Ishikawa (cell line): ENCODE data around the gene PTHLH.

Source experiments
- CEBPB ChIP-seq: IDR thresholded peaks from 2 replicates; pipeline ENCODE4 v1.6.1; 2012
- CREB1 ChIP-seq: IDR thresholded peaks from 2 replicates; pipeline ENCODE4 v1.6.1; 2012; ENCODE audit warnings: low read depth
- EGR1 ChIP-seq: IDR thresholded peaks from 2 replicates; pipeline ENCODE4 v1.6.1; 2012
- EP300 ChIP-seq: IDR thresholded peaks from 2 replicates; pipeline ENCODE4 v1.6.1; 2012; ENCODE audit warnings: borderline replicate concordance
- FOXM1 ChIP-seq: IDR thresholded peaks from 2 replicates; pipeline ENCODE4 v1.6.1; 2012; ENCODE audit warnings: low read depth, borderline replicate concordance
- NFIC ChIP-seq: IDR thresholded peaks from 2 replicates; pipeline ENCODE4 v1.6.1; 2012
- RAD21 ChIP-seq: IDR thresholded peaks from 2 replicates; pipeline ENCODE4 v1.6.1; 2012; ENCODE audit warnings: low read depth
- TAF1 ChIP-seq: IDR thresholded peaks from 2 replicates; pipeline ENCODE4 v1.6.1; 2012; ENCODE audit warnings: low read depth, mild to moderate bottlenecking
- TCF12 ChIP-seq: IDR thresholded peaks from 2 replicates; pipeline ENCODE4 v1.6.1; 2012; ENCODE audit warnings: low read depth
- TEAD4 ChIP-seq: IDR thresholded peaks from 2 replicates; pipeline ENCODE4 v1.6.1; 2012
- YY1 ChIP-seq: IDR thresholded peaks from 2 replicates; pipeline ENCODE4 v1.6.1; 2012; ENCODE audit warnings: low read depth
- ZBTB7A ChIP-seq: IDR thresholded peaks from 2 replicates; pipeline ENCODE4 v1.6.1; 2012; ENCODE audit warnings: low read depth
- TF ChIP-seq, protein P1 (sequence below): IDR thresholded peaks from 2 replicates; pipeline ENCODE4 v1.6.1; 2012
- TF ChIP-seq, protein P2 (sequence below): IDR thresholded peaks from 2 replicates; pipeline ENCODE4 v1.6.1; 2012; ENCODE audit warnings: low read depth, mild to moderate bottlenecking
- TF ChIP-seq, protein P3 (sequence below): IDR thresholded peaks from 2 replicates; pipeline ENCODE4 v1.6.1; 2012

Gene PTHLH

DNA sequence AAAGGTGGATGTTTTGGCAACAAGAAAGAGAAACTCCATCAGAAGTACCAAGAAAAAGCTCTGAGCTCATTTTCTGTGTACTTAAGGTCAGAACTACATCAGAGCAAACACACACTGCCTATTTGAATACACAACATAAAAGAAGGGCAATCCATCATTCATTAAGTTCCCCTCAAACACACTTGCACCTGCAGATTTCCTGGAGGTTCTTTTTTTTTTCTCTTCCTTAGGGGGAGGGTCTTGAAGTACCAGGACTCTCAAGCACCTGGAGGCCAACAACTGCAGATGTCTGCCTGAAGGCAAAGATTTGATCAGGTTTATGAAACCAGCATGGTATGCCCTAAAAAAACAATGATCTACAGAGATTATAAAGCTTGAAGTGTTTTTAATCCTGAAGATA, 26.1 kb upstream of the PTHLH start:
- TF ChIP-seq, protein P1, sequence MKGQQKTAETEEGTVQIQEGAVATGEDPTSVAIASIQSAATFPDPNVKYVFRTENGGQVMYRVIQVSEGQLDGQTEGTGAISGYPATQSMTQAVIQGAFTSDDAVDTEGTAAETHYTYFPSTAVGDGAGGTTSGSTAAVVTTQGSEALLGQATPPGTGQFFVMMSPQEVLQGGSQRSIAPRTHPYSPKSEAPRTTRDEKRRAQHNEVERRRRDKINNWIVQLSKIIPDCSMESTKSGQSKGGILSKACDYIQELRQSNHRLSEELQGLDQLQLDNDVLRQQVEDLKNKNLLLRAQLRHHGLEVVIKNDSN: no peak
- TF ChIP-seq EGR1: no peak
- no peak for TF ChIP-seq RAD21
- no peak for TF ChIP-seq NFIC
- no peak for TF ChIP-seq EP300
- TF ChIP-seq TEAD4: no peak
- TF ChIP-seq ZBTB7A: no peak
- no peak for TF ChIP-seq FOXM1
- no peak for TF ChIP-seq TAF1
- TF ChIP-seq, protein P2, sequence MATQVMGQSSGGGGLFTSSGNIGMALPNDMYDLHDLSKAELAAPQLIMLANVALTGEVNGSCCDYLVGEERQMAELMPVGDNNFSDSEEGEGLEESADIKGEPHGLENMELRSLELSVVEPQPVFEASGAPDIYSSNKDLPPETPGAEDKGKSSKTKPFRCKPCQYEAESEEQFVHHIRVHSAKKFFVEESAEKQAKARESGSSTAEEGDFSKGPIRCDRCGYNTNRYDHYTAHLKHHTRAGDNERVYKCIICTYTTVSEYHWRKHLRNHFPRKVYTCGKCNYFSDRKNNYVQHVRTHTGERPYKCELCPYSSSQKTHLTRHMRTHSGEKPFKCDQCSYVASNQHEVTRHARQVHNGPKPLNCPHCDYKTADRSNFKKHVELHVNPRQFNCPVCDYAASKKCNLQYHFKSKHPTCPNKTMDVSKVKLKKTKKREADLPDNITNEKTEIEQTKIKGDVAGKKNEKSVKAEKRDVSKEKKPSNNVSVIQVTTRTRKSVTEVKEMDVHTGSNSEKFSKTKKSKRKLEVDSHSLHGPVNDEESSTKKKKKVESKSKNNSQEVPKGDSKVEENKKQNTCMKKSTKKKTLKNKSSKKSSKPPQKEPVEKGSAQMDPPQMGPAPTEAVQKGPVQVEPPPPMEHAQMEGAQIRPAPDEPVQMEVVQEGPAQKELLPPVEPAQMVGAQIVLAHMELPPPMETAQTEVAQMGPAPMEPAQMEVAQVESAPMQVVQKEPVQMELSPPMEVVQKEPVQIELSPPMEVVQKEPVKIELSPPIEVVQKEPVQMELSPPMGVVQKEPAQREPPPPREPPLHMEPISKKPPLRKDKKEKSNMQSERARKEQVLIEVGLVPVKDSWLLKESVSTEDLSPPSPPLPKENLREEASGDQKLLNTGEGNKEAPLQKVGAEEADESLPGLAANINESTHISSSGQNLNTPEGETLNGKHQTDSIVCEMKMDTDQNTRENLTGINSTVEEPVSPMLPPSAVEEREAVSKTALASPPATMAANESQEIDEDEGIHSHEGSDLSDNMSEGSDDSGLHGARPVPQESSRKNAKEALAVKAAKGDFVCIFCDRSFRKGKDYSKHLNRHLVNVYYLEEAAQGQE: no peak
- TF ChIP-seq CEBPB: no peak

DNA sequence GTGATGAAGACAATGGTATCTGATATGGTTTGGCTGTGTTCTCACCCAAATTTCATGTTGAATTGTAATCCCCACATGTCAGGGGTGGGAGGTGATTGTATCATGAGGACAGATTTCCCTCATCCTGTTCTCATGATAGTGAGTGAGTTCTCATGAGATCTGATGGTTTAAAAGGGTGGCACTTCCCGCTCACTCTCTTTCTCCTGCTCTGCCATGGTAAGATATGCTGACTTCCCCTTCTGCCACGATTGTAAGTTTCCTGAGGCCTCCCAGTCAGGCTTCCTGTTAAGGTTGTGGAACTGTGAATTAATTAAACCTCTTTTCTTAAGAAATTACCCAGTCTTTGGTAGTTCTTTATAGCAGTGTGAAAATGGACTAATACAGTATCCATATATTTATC, 25.6 kb upstream of the PTHLH start:
- TF ChIP-seq NFIC (no peak), EGR1 (no peak), TCF12 (no peak), TAF1 (no peak)
- TF ChIP-seq, protein P3, sequence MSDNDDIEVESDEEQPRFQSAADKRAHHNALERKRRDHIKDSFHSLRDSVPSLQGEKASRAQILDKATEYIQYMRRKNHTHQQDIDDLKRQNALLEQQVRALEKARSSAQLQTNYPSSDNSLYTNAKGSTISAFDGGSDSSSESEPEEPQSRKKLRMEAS: no peak

DNA sequence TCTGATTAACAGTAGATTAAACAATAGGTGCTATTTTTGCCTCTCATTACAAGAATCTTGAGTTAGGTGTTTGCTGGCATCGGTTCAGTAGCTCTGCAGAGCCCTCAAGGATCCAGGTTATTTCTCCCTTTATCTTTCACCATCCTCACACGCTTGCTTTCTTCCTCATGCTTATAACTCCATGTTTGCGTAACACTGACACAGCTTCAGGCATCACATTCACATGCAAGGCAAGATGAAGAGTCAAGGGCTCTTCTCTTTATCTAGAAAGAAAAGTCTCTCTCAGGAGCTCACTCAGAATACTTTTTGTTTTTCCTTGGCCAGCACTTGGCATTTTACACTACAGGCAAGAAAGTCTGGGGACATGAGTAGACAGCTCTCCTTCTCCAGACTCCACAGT, 24.2 kb upstream of the PTHLH start:
- TF ChIP-seq CREB1: no peak
- TF ChIP-seq RAD21: no peak
- no peak for TF ChIP-seq ZBTB7A
- no peak for TF ChIP-seq FOXM1
- TF ChIP-seq NFIC: no peak
- TF ChIP-seq EGR1: no peak
- TF ChIP-seq, protein P1: no peak
- TF ChIP-seq TAF1: no peak
- TF ChIP-seq CEBPB: no peak
- TF ChIP-seq, protein P3: no peak
- TF ChIP-seq YY1: no peak
- no peak for TF ChIP-seq TEAD4
- no peak for TF ChIP-seq EP300
- TF ChIP-seq TCF12: no peak
- TF ChIP-seq, protein P2: no peak

DNA sequence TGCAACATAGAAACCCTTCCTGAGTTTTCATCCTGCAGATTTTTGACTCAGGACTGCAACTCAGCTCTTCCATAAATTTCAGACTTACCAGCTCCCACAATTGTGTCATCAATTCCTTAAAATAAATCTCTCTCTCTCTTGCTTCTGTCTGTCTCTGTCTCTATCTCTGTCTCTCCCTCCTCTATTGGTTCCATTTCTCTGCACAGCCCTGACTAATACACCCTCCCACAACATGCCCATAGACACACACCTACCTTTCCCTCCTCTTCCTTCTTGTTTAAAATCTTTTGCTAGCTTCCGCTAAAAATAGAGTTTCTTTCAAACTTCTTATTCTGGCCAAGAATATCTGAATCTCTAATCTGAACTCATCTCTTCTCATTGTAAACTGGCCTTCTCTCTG, 22.9 kb upstream of the PTHLH start:
- no peak for TF ChIP-seq YY1
- no peak for TF ChIP-seq EP300
- TF ChIP-seq, protein P2: no peak
- no peak for TF ChIP-seq ZBTB7A

DNA sequence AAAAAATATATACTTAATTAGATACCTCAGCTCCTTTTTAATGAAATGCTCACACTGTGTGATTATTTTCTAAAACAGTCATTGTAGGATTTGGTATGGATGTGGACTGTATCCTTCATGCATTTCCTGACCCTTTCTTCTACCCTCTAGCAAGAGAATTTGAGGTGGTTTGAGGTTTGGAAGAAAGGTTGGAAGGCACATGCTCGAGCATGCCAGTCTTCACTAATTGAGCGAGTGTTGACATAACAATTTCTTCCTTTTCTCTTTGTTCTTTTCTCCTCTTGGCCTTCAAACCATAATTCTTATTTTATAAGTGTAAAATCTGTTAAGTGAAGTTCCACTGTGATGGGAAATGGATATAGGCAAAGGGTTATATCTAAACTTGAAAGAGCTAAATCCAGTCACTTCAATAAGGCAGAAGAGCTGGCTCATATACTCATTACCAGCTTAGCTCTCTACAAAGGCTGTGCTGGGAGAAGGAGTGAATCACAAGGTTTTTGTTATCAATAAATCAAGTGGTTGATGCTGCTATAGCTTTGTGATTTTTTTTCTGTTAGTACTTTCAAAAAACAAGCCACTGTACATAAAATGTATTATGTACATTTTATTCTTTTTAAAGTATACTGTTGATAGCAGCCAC, 16.2 kb upstream of the PTHLH start:
- TF ChIP-seq, protein P2: no peak
- no peak for TF ChIP-seq CREB1
- TF ChIP-seq TEAD4: no peak
- TF ChIP-seq YY1: no peak
- no peak for TF ChIP-seq CEBPB
- TF ChIP-seq, protein P3: no peak
- no peak for TF ChIP-seq TCF12
- no peak for TF ChIP-seq EGR1
- TF ChIP-seq, protein P1: no peak
- no peak for TF ChIP-seq TAF1
- TF ChIP-seq FOXM1: no peak
- TF ChIP-seq EP300: no peak
- no peak for TF ChIP-seq RAD21
